NCI-H187 (cell line): ENCODE results near the gene TNNC1.
A peak's percentile ranks its signal among the peaks of the same experiment; 100 is the strongest.

Experiments
- DNase-seq, 2 experiments: peaks; one replicate each; lab custom pipeline; 2025; lab: John Stamatoyannopoulos, UW

TNNC1 gene

DNA sequence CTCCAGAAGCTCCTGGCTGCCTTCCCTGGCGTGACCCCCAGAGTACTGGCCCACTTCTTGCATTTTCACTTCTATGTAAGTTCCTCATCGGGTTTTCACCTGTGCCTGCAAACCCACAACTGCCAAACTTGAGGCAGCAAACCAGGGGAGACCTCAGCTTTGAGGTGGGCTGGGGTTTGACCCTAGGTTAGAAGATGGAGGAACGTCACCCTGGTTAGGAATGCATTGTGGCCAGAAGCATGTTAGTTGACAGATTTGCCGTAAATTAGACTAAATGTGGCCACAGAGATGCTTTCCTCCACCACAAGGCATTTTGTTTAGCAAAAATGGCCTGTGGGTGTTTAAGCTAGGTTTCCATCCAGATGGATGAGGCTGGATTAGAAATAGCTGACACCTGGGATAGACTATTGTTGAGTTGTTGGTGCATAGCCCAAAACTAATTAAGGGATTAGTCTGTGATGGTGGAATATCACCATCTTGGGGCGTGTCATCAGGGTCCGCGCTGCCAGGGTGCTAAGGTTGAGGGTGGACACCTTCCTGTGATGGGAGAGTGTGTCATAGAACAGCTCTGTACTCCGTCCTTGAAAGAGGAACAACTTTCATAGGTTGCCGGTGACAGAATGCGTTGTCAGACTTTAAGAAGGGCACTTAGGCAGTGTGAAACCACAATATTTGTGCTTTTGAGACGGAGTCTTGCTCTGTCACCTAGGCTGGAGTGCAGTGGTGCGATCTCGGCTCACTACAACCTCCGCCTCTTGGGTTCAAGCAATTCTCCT is 5.1 kb upstream of the TNNC1 start:
- no peak for DNase-seq

DNA sequence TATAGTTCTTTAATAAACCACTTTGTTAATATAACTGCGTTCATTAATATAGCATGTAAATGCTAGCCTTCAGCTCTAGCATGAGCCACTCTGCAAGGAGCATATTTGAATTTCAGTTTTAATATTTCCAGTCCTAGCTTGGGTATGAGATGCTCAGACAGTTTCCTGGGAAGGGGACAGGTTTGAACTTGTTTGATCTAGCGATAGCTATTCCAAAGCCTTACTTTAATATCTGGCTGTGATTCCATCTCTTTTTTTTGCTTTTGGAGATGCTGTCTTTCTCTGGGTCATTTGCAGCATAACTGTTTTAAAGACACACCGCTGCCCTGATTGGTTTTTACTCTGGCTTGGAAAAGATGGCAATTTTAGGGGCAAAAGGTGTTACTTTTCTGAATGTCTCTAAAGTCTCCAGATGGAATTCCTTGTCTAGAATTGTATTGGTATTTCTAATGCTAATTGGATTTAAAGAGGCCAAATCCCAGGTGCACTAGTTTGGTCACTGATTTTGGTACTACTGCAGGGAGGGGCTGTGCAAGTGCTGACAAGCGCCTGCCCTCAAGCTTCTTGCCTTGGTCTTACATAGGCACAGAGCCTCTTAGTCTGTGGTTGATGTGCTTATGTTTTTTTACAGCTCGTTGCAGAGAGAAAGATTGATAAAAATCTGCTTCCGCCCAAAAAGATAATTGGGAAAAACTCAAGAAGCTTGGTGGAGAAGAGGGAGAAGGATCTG is 4.4 kb upstream of the TNNC1 start:
- DNase-seq = no peak

DNA sequence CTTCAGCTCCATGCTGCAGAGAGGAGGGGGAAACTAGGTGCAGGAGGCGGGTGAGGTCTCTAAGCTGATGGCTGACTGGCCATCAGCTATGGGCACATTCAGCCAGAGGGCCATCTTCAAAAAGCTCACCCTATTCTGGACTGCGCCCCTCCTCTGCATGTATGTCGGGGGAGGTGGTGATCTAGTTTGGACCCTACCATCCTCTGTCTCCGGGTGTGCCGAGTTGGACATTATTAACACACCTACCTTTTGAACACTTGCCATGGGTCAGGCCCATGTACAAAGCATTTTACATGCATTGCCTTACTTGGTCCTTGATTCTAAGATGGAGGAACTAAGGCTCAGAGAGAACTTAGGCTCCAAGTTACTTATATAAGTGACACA is 3.0 kb upstream of the TNNC1 start:
- no peak for DNase-seq

- DNase-seq = no peak
Measured at GRCh38 chr3:52456169-52456799, 2.4 kb upstream of the TNNC1 start.

DNA sequence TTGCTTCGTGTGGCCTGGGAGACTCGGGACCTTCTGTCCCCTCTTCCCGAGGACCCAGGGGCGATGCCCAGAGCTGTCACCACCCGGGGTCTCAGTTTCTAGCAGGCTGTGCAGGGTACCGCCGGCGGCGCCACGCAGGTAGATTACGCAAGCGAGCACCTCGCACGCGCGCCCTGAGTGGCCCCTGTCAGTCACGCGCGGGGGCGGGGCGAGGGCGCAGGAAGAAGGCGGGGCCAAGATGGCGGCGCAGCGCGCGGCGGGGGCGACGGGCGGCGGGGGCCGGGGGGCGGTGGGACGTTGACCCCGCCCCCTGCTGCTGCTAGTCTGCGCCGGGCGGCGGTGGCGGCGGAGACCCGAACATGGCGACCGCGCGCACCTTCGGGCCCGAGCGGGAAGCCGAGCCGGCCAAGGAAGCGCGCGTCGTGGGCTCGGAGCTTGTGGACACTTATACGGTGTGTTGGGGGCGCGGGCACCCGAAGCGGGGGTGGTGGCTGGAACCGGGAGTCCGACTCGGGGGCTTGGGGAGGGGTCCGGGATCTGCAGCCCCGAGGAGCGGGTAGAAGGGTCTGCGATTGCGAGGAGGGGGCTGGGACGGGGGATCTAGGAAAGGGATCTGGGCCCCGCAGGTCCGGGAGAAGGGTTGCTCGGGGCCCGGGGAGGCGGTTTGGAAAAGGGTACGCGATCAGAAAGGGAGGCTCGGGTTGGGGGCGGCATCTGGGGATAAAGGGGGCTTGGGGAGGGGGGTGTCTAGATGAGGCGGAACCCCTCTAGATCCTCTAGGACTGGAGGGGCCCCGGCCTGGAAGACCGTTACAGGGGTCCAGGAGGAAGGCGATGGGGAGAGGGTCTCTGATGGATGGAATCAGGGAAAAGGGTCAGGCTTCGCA is 1.7 kb upstream of the TNNC1 start, which contains the start of gene NISCH:
NISCH (plus strand) TSS at position 322 of the 886 bp plus-strand sequence; CDS start at position 360, 38 bp downstream.
- peak; percentile 47 to 81 for DNase-seq

DNA sequence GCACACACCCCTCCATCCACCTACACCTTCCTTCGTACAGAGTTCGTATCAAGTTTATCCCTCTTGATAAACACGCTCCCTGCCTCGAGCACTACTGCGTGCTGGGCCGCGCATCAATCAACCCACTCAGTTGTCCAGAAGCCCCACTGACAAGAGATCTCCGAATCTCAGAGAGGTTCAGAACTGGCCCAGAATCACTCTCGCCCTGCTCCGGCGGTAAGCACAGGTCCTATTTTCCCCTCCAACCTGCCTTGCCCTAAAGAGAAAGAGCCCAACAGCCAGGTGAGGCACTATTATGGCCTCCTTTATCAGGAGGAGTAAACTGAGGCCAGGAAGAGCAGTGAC is 1.1 kb upstream of the TNNC1 start:
- no peak for DNase-seq

DNA sequence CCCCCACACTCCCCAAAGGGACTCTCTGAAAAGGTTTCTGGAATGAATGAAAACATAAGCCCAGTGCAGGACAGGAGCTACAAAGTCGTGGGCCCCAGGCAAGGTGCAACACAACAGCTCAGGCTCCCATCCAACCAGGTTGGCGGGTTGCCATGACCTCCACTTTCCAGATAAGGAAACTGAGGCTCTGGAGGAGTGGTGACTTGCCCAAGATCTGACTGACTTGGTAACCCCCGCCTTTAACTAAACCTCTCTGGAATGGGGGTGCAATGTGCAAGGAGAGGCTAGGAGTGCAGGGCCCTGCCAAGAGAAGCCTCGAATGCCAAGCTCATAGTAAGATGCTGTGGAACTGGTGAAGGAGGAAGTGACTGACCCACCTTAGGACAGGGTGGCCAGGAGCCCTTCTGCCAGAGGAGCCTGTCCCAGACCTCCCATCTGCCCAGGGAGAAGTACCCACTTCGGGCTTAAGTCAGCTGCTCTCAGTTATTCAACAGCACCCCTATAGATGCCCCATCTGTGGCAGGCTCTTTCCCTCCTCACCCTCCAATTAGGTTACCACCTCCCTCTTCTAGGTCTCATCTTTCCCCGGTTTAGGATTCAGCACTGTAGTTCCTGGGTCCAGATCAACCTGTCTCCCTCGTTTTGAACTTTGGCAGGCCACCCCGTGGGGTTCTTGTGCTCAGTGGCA is 553 bp upstream of the TNNC1 start:
- DNase-seq = no peak

DNA sequence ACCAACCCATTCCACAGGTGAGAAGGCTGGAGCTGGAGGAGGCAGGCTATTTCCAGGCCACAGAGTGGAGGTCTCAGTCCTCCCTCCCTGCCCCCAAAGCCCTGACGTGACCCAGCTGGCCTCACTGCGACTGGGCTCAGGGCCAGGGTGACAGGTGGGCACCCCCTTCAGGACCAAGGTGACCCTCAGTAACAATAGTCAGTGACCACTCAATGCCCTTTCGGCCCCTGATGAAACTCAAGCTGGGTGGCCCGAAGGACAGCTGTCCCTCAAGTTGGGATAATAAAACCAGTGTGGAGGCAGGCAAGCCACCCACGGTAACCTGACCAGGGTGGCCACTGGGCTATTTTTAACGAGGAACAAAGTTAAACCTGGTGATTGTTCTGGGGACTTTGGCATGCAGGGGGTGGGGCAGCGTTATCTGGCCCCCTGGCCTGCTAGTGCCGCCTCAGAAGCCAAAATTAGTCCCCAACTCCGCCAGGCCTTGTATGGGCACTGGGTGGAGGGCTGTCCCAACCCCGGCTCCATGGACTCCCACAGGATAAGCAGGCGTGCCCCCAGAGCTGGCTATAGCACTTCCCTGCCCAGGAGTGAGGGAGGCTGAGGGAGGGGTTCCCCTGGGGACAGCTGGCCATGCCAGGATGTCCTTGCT is 1.1 kb downstream of the TNNC1 start:
- DNase-seq = no peak

- no peak for DNase-seq
Measured at GRCh38 chr3:52452126-52452525, 1.7 kb downstream of the TNNC1 start.

GRCh38 chr3:52451237-52452083 is 2.4 kb downstream of the TNNC1 start:
- DNase-seq = no peak

DNA sequence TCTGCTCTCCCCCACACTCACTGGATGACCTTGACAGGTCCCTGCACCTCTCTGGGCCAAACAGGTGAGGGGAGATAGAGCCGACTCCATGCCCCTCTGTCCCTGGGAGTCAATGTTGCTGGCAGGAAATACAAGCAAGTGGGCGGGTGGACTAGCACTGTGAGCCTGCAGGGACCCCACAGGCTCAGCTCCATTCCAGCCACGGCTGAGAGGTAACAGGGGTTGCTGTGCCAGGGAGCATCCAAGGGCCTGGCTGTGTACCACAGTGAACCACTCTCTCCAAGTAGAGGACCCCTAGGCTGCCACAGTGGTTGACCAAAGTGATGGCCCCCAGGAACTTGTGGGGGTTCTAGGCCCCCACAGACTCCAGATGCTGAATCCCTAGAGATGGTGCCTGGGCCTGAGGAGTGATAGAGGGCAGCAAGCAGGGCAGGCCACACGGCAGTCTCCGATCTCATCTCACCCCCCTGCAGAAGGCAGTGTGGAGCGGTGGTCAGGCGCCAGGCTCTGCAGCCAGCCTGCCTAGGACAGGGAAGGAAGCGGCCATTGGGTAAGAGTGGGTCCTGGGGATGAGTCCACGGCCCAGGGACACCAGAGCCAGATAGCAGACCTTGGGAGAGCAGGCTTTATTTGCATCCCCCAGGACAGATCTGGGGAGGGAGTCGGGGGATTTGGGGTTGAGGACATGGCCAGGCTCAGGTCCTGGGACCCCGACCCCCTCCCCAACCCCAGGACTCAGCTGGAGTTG is 3.2 kb downstream of the TNNC1 start:
- no peak for DNase-seq

DNA sequence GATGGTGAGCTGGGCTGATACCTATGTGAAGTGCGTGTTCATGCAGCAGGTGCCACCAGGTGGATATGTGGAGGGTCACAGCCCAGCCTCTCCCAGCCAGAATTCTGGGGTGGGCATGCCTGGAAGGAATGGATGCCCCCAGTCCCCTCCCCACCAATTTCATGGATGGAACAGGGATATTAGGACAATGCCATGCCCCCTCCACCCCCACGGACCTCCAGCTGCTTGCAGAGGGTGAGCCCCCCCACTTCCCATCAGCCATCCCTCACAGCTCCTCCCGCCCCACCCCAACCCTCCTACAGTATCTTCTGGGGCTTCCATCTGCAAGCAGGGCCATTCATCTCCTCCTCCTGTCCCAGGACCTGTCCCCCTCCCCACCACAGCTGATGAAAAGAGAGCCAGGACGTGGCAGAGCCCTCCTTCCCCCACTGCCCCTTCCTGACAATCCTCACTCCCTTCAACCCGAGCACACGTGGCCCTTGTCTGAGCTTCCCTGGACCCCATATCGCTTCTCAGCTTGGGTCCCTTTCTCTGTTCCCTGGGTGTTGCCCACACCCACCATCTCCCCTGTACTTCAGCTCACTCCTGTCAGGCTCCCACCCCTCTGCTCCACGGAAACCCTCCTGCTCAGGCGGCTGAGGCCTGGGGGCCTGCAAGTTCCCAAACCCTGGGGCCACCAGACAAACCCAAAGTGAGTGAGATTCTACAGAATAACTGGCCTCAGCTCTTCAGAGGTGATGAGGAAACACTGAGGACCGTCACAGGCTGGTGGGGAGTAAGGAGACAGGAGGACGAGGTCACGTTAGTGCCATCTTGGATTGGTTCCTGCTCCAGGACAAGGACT is 6.1 kb downstream of the TNNC1 start:
- DNase-seq = no peak

- DNase-seq = peak in 1 of 2 experiments; percentile 5
Measured at GRCh38 chr3:52446631-52447511, 7.0 kb downstream of the TNNC1 start.

DNA sequence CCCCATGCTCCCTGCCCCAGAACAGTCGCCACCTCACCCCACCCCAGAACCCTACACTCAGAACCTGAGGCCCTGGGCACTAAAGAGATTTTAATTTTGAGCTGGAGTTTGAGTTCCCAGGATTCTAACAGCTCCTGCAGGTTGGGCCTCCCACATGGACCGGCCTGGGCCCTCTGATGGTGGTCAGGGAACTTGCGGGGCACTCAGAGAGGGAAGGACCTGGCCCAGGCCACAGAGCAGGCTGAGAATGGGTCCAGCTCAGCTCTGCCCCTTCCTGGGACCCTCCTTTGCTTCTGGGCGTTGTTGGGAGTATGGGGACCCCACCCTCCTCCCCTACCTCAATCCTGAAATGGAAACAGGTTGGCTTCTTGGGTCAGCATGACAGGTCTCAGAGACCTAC is 7.8 kb downstream of the TNNC1 start:
- DNase-seq = no peak

DNA sequence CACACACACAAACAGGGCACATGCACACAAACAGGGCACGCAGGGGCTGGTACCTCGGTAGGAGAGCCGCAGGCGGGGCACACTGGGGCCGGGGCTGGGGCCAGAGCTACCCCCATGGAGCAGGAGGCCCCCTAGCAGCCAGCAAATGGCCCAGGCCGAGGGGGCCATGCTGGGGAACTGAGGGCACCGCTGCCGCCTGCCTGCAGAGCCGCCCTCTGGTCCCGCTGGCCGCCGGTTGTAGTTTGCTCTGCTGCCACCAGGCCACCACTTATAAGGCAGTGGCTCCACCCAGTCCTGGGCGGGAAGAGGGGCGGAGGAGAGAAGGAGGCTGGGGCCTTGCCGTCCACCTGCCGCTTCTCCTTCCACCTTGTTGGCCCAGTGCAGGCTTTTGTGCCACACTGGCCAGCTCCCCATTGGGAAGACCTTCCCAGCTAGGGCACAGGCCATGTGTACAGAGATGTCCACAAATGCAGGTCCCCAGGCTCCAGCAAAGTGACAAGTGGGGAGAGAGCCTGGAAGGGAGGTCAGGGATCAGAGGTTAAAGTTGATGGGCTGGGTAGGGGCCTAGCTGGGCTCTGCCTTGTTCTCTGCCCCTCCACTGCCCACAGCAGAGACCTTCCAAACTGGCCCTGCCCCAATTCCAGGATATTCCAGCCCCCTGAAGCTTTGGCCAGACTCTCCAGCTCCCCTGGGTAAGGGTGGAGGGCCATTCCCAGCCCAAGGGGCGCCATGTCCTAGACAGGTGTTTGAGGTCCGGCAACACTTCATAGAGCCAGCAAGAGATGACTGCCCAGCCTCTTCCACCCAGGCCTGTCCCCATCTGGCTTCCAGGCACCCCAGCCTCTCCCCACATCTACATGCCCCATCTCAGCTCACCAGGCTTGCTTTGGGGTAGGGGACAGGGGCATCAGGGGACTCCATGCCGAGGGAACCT is 8.7 kb downstream of the TNNC1 start, which contains the start of gene SEMA3G:
SEMA3G (minus strand) TSS at position 244 of the 934 bp plus-strand sequence; CDS start at position 168, 76 bp downstream.
- peak in 1 of 2 experiments; percentile 37 for DNase-seq
